Measurements from ENCODE around the gene SF3B1. TPM values are rescaled to one million over a fixed set of nuclear protein-coding genes. Genes with fewer than 3 reads are reported as not detected.
"Not testable (repeated sequence)": the region's sequence is repeated elsewhere in the genome, so short reads cannot be mapped to it uniquely, and the experiment has no call there.

The SF3B1 gene
- total RNA-seq (100 to 1,000 TPM; 498 to 529 TPM), total RNA-seq (562 to 1,651 (median 1,106) reads per million in 172 experiments)
- 474 TPM for polyA plus RNA-seq (2013, experiment 1 of 2)
- 534 TPM for polyA plus RNA-seq (2013, experiment 2 of 2)

GRCh38 chr2:197434541-197435513 lies at the start of gene SF3B1:
SF3B1 (minus strand) TSS chr2:197435028; CDS start chr2:197434999, 29 bp downstream.
- DNase-seq (peak; percentile 97 to 100 (median 99)), ATAC-seq (ENCODE audit: poor library complexity) (peak; percentile 95)
- H3K36me3 Mint-ChIP-seq (ENCODE audit: low read depth): peaks cover 35% of the 10 kb centered on the region
- ChIA-PET POLR2A (interaction anchor here (0.6 to 9.4 kb wide), 38 partner anchors 9 to 1778 kb away, joined by 3 to 260 read pairs (median 4); partner anchors contain the start of genes COQ10B, HSPD1, HSPE1 and MARS2), CTCF (interaction anchor here (1.0 to 1.9 kb wide), 3 partner anchors 18 to 65 kb away, joined by 3 to 9 read pairs (median 4); partner anchors contain the start of genes COQ10B, HSPD1 and HSPE1)
- no peaks in the 10 kb centered on the region for H3K27me3 Mint-ChIP-seq
- Histone ChIP-seq H3K9me3 (ENCODE audit: control insufficient read depth in 1 of 2, insufficient read depth in 1 of 2, low read length in 2 of 2) (no peaks in the 10 kb centered on the region), H3K27me3 (ENCODE audit: control insufficient read depth in 1 of 2, insufficient read depth in 2 of 2, low read length in 2 of 2) (no peaks in the 10 kb centered on the region), H3K4me3 (ENCODE audit: low read length) (peak within 1 kb of the TSS; percentile 78), H3K27ac (ENCODE audit: low read depth in 1 of 2, low read length in 2 of 2) (peak within 1 kb of the TSS; percentile 97 to 99), H3K4me1 (ENCODE audit: insufficient read depth, low read length) (peaks cover 37% of the 10 kb centered on the region), H3K36me3 (ENCODE audit: insufficient read depth, low read length) (peaks cover 3% of the 10 kb centered on the region)
- intact Hi-C loops (cut with DNase I, micrococcal nuclease): loop anchor here (1.0 to 10.0 kb wide), 8 partner anchors 18 to 860 kb away; partner anchors contain the start of genes COQ10B (in 1 of the 2), HSPE1 (in 1 of the 2), MARS2 (in 1 of the 2) and MOB4 (in 1 of the 2)
- H3K4me1 Mint-ChIP-seq (ENCODE audit: low read depth): peaks cover 61% of the 10 kb centered on the region
- no peak for TF ChIP-seq CTCF (IDR thresholded peaks at IDR 0.05)
- peak within 1 kb of the TSS; percentile 98 for H3K4me3 Mint-ChIP-seq
- no peaks in the 10 kb centered on the region for H3K9me3 Mint-ChIP-seq
- peak within 1 kb of the TSS; percentile 99 for H3K27ac Mint-ChIP-seq

- H3K4me3 ChIP-seq (ENCODE audit: low read length); H3K4me1 Mint-ChIP-seq (ENCODE audit: low read depth); H3K27me3 ChIP-seq (ENCODE audit: control insufficient read depth in 1 of 2, insufficient read depth in 2 of 2, low read length in 2 of 2); H3K27ac ChIP-seq (ENCODE audit: low read depth in 1 of 2, low read length in 2 of 2); H3K4me1 ChIP-seq (ENCODE audit: insufficient read depth, low read length); H3K27me3 Mint-ChIP-seq; H3K27ac Mint-ChIP-seq; ATAC-seq (ENCODE audit: poor library complexity); DNase-seq; intact Hi-C loops (cut with DNase I, micrococcal nuclease); H3K9me3 Mint-ChIP-seq; H3K4me3 Mint-ChIP-seq: not testable (repeated sequence)
- Histone ChIP-seq H3K36me3 (ENCODE audit: insufficient read depth, low read length) (peaks cover 41% of the 10 kb centered on the region), H3K9me3 (ENCODE audit: control insufficient read depth in 1 of 2, insufficient read depth in 1 of 2, low read length in 2 of 2) (peaks cover 17 to 21% of the 10 kb centered on the region in 2 experiments)
- ChIA-PET POLR2A (interaction anchor here (1.9 kb wide), 1 partner anchor 16 kb away, joined by 5 read pairs; the partner anchor contains the start of genes HSPD1 and HSPE1), CTCF (interaction anchor here (1.0 kb wide), 1 partner anchor 296 kb away, joined by 4 read pairs; no protein-coding TSS in a partner anchor)
- H3K36me3 Mint-ChIP-seq (ENCODE audit: low read depth): peaks cover 92% of the 10 kb centered on the region
These were observed 49.4 kb upstream of the SF3B1 start for GRCh38 chr2:197484248-197484647.

- CTCF ChIA-PET: interaction anchor here (1.4 kb wide), 1 partner anchor 15 kb away, joined by 3 read pairs; no protein-coding TSS in a partner anchor
- H3K27ac ChIP-seq (ENCODE audit: low read depth in 1 of 2, low read length in 2 of 2): no peak overlapping the region
- POLR2A ChIA-PET: no interaction called here
- Mint-ChIP-seq H3K36me3 (ENCODE audit: low read depth) (peaks cover 82% of the 10 kb centered on the region), H3K9me3 (peaks cover 3% of the 10 kb centered on the region), H3K4me3 (no peak overlapping the region), H3K27me3 (no peaks in the 10 kb centered on the region), H3K4me1 (ENCODE audit: low read depth) (no peaks in the 10 kb centered on the region), H3K27ac (no peak overlapping the region)
- H3K9me3 ChIP-seq (ENCODE audit: control insufficient read depth in 1 of 2, insufficient read depth in 1 of 2, low read length in 2 of 2): peaks cover 17 to 21% of the 10 kb centered on the region in 2 experiments
- TF ChIP-seq CTCF (IDR thresholded peaks at IDR 0.05): no peak
- peaks cover 43% of the 10 kb centered on the region for H3K36me3 ChIP-seq (ENCODE audit: insufficient read depth, low read length)
- ATAC-seq (ENCODE audit: poor library complexity): no peak
- H3K27me3 ChIP-seq (ENCODE audit: control insufficient read depth in 1 of 2, insufficient read depth in 2 of 2, low read length in 2 of 2): no peaks in the 10 kb centered on the region
- no peaks in the 10 kb centered on the region for H3K4me1 ChIP-seq (ENCODE audit: insufficient read depth, low read length)
- DNase-seq: no peak
- H3K4me3 ChIP-seq (ENCODE audit: low read length): no peak overlapping the region
- intact Hi-C loops (cut with DNase I, micrococcal nuclease): no loop called here
These were observed 45.6 kb upstream of the SF3B1 start for GRCh38 chr2:197480165-197481036.

Measured in CD4-positive, alpha-beta T cell (primary cell).